Gastrocnemius medialis (tissue), 4 donors: Measurements from ENCODE around the gene CDKAL1. TPM values are rescaled to one million over a fixed set of nuclear protein-coding genes. Genes with fewer than 3 reads are reported as not detected.

ENCODE experiments used
- ATAC-seq, 2 donors: fragments of 150-250 bp; one replicate each; pipeline ENCODE4 v1.9.1; 2016
- DNase-seq, 2 donors: peaks; one replicate each; pipeline ENCODE4 v3.0.0-alpha.2; 2019
- H3K27ac ChIP-seq, 4 donors: fragments of 200-600 bp; sonication (generic); 1 replicate in 1 of 4; 2 replicates in 3 of 4; pipeline ENCODE4 v1.5.1; 2016 to 2018; ENCODE audit warnings: mild to moderate bottlenecking in 2 of 4, moderate library complexity in 1 of 4
- H3K27me3 ChIP-seq, 3 donors: fragments of 200-600 bp; sonication (generic) in 2 of 3; 1 replicate in 1 of 3; 2 replicates in 2 of 3; pipeline versions ENCODE4 v1.5.1 to v1.6.0; 2016 to 2019; ENCODE audit warnings: mild to moderate bottlenecking in 1 of 3, moderate library complexity in 1 of 3
- H3K36me3 ChIP-seq, 2 donors: fragments of 200-600 bp; sonication (generic) in 1 of 2; one replicate each; pipeline ENCODE4 v1.5.1; 2017 to 2018
- H3K4me1 ChIP-seq, 2 donors: fragments of 200-600 bp; sonication (generic) in 1 of 2; one replicate each; pipeline ENCODE4 v1.5.1; 2016 to 2017; ENCODE audit warnings: mild to moderate bottlenecking in 2 of 2
- H3K4me3 ChIP-seq, 4 donors: fragments of 200-600 bp; sonication (generic) in 3 of 4; 1 replicate in 1 of 4; 2 replicates in 3 of 4; pipeline ENCODE4 v1.5.1; 2016 to 2019; ENCODE audit warnings: mild to moderate bottlenecking in 2 of 4
- H3K9me3 ChIP-seq, 3 donors: fragments of 200-600 bp; sonication (generic) in 2 of 3; 1 replicate in 1 of 3; 2 replicates in 2 of 3; pipeline ENCODE4 v1.5.1; 2016 to 2019
- CTCF ChIP-seq, 5 experiments: fragments of 450-650 bp in 3 of 5; fragments of 200-600 bp in 2 of 5; sonication (generic) in 2 of 5; IDR thresholded peaks in 4 of 5; conservative IDR thresholded peaks in 1 of 5; 1 replicate in 4 of 5; 2 replicates in 1 of 5; pipeline ENCODE4 v1.5.1; 2016 to 2019; ENCODE audit warnings: antibody characterized with exemption in 5 of 5, mild to moderate bottlenecking in 3 of 5, moderate library complexity in 3 of 5
- POLR2A ChIP-seq, 2 donors: fragments of 450-650 bp; IDR thresholded peaks; one replicate each; pipeline ENCODE4 v1.6.1; 2017; ENCODE audit warnings: antibody characterized with exemption in 2 of 2, mild to moderate bottlenecking in 2 of 2, moderate library complexity in 2 of 2
- in situ Hi-C, 4 donors: fragments of 200-750 bp; cut with MboI; loops; one replicate each; pipeline versions ENCODE4 v1.15.0 to v1.8.0; 2017; ENCODE audit warnings: low sequenced_read_pairs in 4 of 4
- intact Hi-C: fragments of 100-400 bp; cut with DNase I; formaldehyde crosslinking; loops from one replicate; pipeline ENCODE4 v1.15.1; 2023; ENCODE audit warnings: low total_unique reads
- total RNA-seq, 4 donors: library from RNA; depleted of rRNA; stranded (reverse); fragments of >200 nt; gene quantifications; one replicate each; pipeline versions ENCODE4 v1.1.0 to v1.2.3, GENCODE V29; 2016

Gene CDKAL1
- total RNA-seq, 4 donors from 2014 or later: 9.6 to 17.0 (median 11.4) TPM

GRCh38 chr6:20773822-20774221 lies 239.6 kb downstream of the CDKAL1 start:
- Histone ChIP-seq H3K27me3 (no peaks in the 10 kb centered on the region), H3K27ac (no peak overlapping the region), H3K36me3 (no peaks in the 10 kb centered on the region), H3K9me3 (no peaks in the 10 kb centered on the region), H3K4me1 (peaks cover 19 to 27% of the 10 kb centered on the region in 2 donors), H3K4me3 (no peak overlapping the region)
- intact Hi-C loops (no loop called here), in situ Hi-C loops (no loop called here)
- no peak for TF ChIP-seq POLR2A (IDR thresholded peaks at IDR 0.05)
- no peak for TF ChIP-seq CTCF (IDR thresholded peaks at IDR 0.05 in 4 of 5, conservative IDR thresholded peaks at IDR 0.05 in 1 of 5)
- ATAC-seq (no peak), DNase-seq (no peak)

- Histone ChIP-seq H3K4me3 (no peak overlapping the region), H3K27ac (no peak overlapping the region), H3K27me3 (no peaks in the 10 kb centered on the region), H3K4me1 (peaks cover 19 to 21% of the 10 kb centered on the region in 2 donors), H3K36me3 (no peaks in the 10 kb centered on the region), H3K9me3 (no peaks in the 10 kb centered on the region)
- in situ Hi-C loops (no loop called here), intact Hi-C loops (no loop called here)
- DNase-seq: no peak
- no peak for ATAC-seq
- TF ChIP-seq POLR2A (IDR thresholded peaks at IDR 0.05) (no peak), CTCF (IDR thresholded peaks at IDR 0.05 in 4 of 5, conservative IDR thresholded peaks at IDR 0.05 in 1 of 5) (no peak)
Measured at GRCh38 chr6:20775981-20776380, 241.7 kb downstream of the CDKAL1 start.

GRCh38 chr6:20777801-20778200 lies 243.5 kb downstream of the CDKAL1 start:
- H3K4me3 ChIP-seq: no peak overlapping the region
- H3K27ac ChIP-seq: peak overlapping the region in 2 of 4 donors; percentile 6 to 18
- no peaks in the 10 kb centered on the region for H3K9me3 ChIP-seq
- in situ Hi-C loops (no loop called here), intact Hi-C loops (no loop called here)
- DNase-seq (no peak), ATAC-seq (no peak)
- H3K27me3 ChIP-seq: no peaks in the 10 kb centered on the region
- TF ChIP-seq POLR2A (IDR thresholded peaks at IDR 0.05) (no peak), CTCF (IDR thresholded peaks at IDR 0.05 in 4 of 5, conservative IDR thresholded peaks at IDR 0.05 in 1 of 5) (no peak)
- peaks cover 12 to 16% of the 10 kb centered on the region in 2 donors for H3K4me1 ChIP-seq
- H3K36me3 ChIP-seq: peaks cover 0 to 8% of the 10 kb centered on the region in 2 donors

- ATAC-seq (peak; percentile 93 to 94), DNase-seq (peak in 1 of 2 donors; percentile 30)
- H3K9me3 ChIP-seq: no peaks in the 10 kb centered on the region
- intact Hi-C loops: no loop called here
- H3K4me3 ChIP-seq: peak overlapping the region in 3 of 4 donors; percentile 4 to 28 (median 16)
- peaks cover 12 to 16% of the 10 kb centered on the region in 2 donors for H3K4me1 ChIP-seq
- peaks cover 0 to 8% of the 10 kb centered on the region in 2 donors for H3K36me3 ChIP-seq
- in situ Hi-C loops: no loop called here
- H3K27ac ChIP-seq: peak overlapping the region; percentile 6 to 71 (median 32)
- no peaks in the 10 kb centered on the region for H3K27me3 ChIP-seq
- no peak for TF ChIP-seq POLR2A (IDR thresholded peaks at IDR 0.05)
- no peak for TF ChIP-seq CTCF (IDR thresholded peaks at IDR 0.05 in 4 of 5, conservative IDR thresholded peaks at IDR 0.05 in 1 of 5)
Measured at GRCh38 chr6:20778459-20778858, 244.2 kb downstream of the CDKAL1 start.

- no peak for DNase-seq
- in situ Hi-C loops (no loop called here), intact Hi-C loops (no loop called here)
- peak in 1 of 2 donors; percentile 73 for ATAC-seq
- Histone ChIP-seq H3K9me3 (no peaks in the 10 kb centered on the region), H3K4me3 (peak overlapping the region in 3 of 4 donors; percentile 4 to 28 (median 16)), H3K36me3 (peaks cover 0 to 8% of the 10 kb centered on the region in 2 donors), H3K4me1 (peaks cover 12 to 16% of the 10 kb centered on the region in 2 donors), H3K27ac (peak overlapping the region; percentile 6 to 71 (median 32)), H3K27me3 (no peaks in the 10 kb centered on the region)
- TF ChIP-seq CTCF (IDR thresholded peaks at IDR 0.05 in 4 of 5, conservative IDR thresholded peaks at IDR 0.05 in 1 of 5) (no peak), POLR2A (IDR thresholded peaks at IDR 0.05) (no peak)
Measured at GRCh38 chr6:20778912-20779311, 244.7 kb downstream of the CDKAL1 start.
